Upper lobe of right lung (tissue), 1 donor: Measurements from ENCODE around the gene PRKCB. TPM values are rescaled to one million over a fixed set of nuclear protein-coding genes. Genes with fewer than 3 reads are reported as not detected.

ENCODE experiments used
- ATAC-seq: fragments of 200-7000 bp; cut with Tn5 transposase; one replicate; pipeline ENCODE4 v1.9.1; 2020; ENCODE audit warnings: mild to moderate bottlenecking, moderate library complexity
- DNase-seq: peaks from one replicate; pipeline ENCODE4 v3.0.0-alpha.2; 2020
- H3K27ac ChIP-seq: fragments of 200-600 bp; one replicate; pipeline ENCODE4 v1.8.0; 2022
- H3K27me3 ChIP-seq: fragments of 200-600 bp; one replicate; pipeline ENCODE4 v1.8.0; 2022; ENCODE audit warnings: mild to moderate bottlenecking
- H3K36me3 ChIP-seq: fragments of 200-600 bp; one replicate; pipeline ENCODE4 v1.8.0; 2022
- H3K4me1 ChIP-seq: fragments of 200-600 bp; one replicate; pipeline ENCODE4 v1.8.0; 2022
- H3K4me3 ChIP-seq: fragments of 200-600 bp; one replicate; pipeline ENCODE4 v1.8.0; 2022; ENCODE audit warnings: mild to moderate bottlenecking
- H3K9me3 ChIP-seq: fragments of 200-600 bp; one replicate; pipeline ENCODE4 v1.8.0; 2022
- CTCF ChIP-seq: fragments of 200-600 bp; IDR thresholded peaks from one replicate; pipeline ENCODE4 v1.8.0; 2022; ENCODE audit warnings: antibody characterized with exemption
- intact Hi-C: fragments of 100-400 bp; cut with DNase I; formaldehyde crosslinking; loops from one replicate; pipeline ENCODE4 v1.11.0; 2022
- total RNA-seq: library from RNA; stranded (reverse); fragmentation: NEBNext Ultra II Directional; extraction: Animal tissue kit (Norgen Biotek cat#: 25700); gene quantifications from one replicate; pipeline ENCODE4 v1.2.1, GENCODE V29; 2021
- donor health status: DM: no; HTN: yes; CAD: no; lungs with severe emphysema.

The PRKCB gene
- total RNA-seq, 1 donor from 2014 or later: 25.2 TPM

GRCh38 chr16:24062270-24062817 lies 226.6 kb downstream of the PRKCB start:
- no peak overlapping the region for H3K27ac ChIP-seq
- ATAC-seq (no peak), DNase-seq (no peak)
- no peak overlapping the region for H3K4me3 ChIP-seq
- no peaks in the 10 kb centered on the region for H3K9me3 ChIP-seq
- intact Hi-C loops: no loop called here
- H3K4me1 ChIP-seq: no peaks in the 10 kb centered on the region
- no peaks in the 10 kb centered on the region for H3K27me3 ChIP-seq
- no peaks in the 10 kb centered on the region for H3K36me3 ChIP-seq
- no peak for TF ChIP-seq CTCF

- H3K27me3 ChIP-seq: no peaks in the 10 kb centered on the region
- H3K4me3 ChIP-seq: no peak overlapping the region
- H3K36me3 ChIP-seq: no peaks in the 10 kb centered on the region
- no peaks in the 10 kb centered on the region for H3K9me3 ChIP-seq
- ATAC-seq (no peak), DNase-seq (no peak)
- H3K27ac ChIP-seq: no peak overlapping the region
- intact Hi-C loops: no loop called here
- TF ChIP-seq CTCF: no peak
- H3K4me1 ChIP-seq: no peaks in the 10 kb centered on the region
Measured at GRCh38 chr16:24069036-24069590, 233.3 kb downstream of the PRKCB start.

- Histone ChIP-seq H3K4me1 (no peaks in the 10 kb centered on the region), H3K36me3 (no peaks in the 10 kb centered on the region), H3K9me3 (no peaks in the 10 kb centered on the region), H3K27ac (no peak overlapping the region), H3K4me3 (no peak overlapping the region), H3K27me3 (no peaks in the 10 kb centered on the region)
- peak; percentile 42 for TF ChIP-seq CTCF
- intact Hi-C loops: no loop called here
- DNase-seq: no peak
- ATAC-seq: peak; percentile 79
Measured at GRCh38 chr16:24070851-24071250, 235.1 kb downstream of the PRKCB start.

- peak; percentile 33 for ATAC-seq
- DNase-seq: no peak
- Histone ChIP-seq H3K27me3 (no peaks in the 10 kb centered on the region), H3K4me3 (no peak overlapping the region), H3K9me3 (no peaks in the 10 kb centered on the region), H3K4me1 (no peaks in the 10 kb centered on the region), H3K36me3 (no peaks in the 10 kb centered on the region), H3K27ac (no peak overlapping the region)
- no peak for TF ChIP-seq CTCF
- intact Hi-C loops: no loop called here
Measured at GRCh38 chr16:24071666-24072360, 236.0 kb downstream of the PRKCB start.

DNA sequence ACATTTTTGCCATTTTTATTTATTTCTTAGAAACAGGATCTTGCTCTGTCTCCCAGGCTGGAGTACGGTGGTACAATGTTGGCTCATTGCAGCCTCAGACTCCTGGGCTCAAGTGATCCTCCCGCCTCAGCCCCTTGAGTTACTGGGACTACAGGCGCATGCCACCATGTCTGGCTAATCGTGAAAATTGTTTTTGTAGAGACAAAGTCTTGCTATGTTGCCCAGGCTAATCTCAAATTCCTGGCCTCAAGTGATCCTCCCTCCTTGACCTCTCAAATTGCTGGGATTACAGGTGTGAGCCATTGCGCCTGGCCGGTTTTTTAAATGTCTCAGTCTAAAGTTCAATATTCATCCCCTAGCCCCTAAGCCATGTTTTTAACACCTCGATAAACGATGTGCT lies 237.5 kb downstream of the PRKCB start:
- no peak overlapping the region for H3K4me3 ChIP-seq
- no peak for TF ChIP-seq CTCF
- DNase-seq (no peak), ATAC-seq (no peak)
- no peaks in the 10 kb centered on the region for H3K9me3 ChIP-seq
- no peak overlapping the region for H3K27ac ChIP-seq
- intact Hi-C loops: no loop called here
- no peaks in the 10 kb centered on the region for H3K27me3 ChIP-seq
- H3K36me3 ChIP-seq: no peaks in the 10 kb centered on the region
- H3K4me1 ChIP-seq: no peaks in the 10 kb centered on the region
